HG03135 (cell line): ENCODE results near the gene PLA2G3.

Experiments used
- ATAC-seq: cut with Tn5 transposase; IDR thresholded peaks from one replicate; pipeline ENCODE4 v1.9.1; 2021; ENCODE audit warnings: mild to moderate bottlenecking, moderate library complexity; ENCODE audit not compliant: unreplicated experiment

The PLA2G3 gene

DNA sequence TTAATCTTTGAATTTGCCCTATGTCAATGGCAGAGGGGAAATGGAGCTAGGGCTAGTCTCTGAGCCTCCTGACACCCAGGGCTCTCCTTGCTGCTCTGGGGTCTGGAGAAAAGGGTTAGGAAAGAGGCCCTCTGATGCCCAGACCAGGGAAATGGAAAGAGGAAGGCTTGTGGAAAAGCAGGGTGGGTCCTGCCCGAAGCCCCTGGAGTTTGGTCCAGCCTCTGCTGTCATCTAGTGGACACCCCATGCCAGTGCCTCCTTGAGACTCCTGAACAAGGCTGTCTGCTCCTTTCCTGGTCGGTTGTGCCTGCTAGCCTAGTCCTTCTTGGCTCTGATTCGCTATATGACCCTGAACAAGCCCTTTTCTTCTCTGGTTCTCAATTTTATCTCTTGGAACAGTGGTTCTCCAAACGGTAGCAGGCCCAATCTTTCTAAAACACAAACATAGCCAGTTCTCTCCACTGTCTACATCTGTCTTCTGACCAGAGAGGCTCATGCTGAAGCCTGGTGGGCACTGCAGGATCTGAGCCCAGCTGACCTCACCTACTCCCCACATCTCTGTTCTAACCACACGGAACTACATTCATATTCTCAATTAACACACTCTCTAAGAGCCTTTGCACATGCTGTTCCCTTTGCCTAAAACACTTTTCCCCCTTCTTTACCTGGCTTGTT, 8.8 kb upstream of the PLA2G3 start:
- no peak for ATAC-seq

DNA sequence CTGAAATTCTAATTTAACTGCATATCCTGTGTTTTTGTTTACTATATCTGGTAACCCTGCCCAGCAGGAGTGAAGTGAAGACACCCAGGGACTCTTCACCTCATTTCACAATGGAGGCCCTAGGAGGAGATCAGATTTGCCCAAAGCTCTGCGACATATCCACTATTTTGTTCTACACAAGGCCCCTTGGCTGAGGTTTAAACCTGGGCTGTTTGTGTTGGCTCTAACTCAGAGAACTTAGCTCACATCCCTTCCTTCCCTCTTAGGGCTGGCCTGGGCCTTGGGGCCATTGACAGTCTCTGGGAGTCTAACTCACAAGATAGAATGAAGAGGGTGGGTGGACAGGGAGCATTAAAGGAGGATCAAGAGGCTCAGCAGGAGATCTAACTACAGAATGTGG, 8.2 kb upstream of the PLA2G3 start:
- ATAC-seq = no peak

DNA sequence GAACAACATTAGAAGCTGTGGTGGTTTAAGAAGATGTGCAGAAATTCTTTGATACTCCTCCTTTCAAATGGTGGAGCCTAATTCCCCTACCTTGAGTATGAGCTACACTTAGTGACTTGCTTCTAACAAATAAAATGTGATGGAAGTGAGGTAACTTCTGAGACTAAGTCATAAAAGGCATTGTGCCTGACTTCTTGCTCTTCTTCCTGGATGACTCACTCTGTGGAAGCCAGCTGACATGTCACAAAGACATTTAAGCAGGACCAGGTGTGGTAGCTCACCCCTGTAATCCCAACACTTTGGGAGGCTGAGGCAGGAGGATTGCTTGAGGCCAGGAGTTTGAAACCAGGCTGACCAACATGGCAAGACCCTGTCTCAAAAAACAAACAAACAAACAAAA, 3.9 kb upstream of the PLA2G3 start:
- ATAC-seq = no peak

DNA sequence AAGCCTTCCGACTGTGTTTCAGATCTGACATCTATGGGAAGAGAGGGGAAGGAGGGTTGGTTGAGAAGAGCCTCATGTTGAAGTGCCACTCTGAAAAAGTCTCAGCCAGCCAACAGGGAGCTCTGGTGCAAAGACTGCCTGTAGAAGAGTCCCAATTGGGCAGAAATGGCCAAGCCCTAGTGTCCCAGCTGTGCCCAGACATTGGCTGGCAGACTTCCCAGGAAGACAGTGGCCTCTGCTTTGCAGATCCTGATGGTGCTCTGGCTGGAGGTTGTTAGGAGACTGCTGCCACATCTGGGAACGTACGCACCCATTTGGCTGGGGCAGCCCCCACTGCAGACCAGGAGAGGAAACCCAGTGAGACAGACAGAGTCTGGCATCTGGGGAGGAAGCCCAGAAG, 3.2 kb upstream of the PLA2G3 start:
- ATAC-seq = no peak

DNA sequence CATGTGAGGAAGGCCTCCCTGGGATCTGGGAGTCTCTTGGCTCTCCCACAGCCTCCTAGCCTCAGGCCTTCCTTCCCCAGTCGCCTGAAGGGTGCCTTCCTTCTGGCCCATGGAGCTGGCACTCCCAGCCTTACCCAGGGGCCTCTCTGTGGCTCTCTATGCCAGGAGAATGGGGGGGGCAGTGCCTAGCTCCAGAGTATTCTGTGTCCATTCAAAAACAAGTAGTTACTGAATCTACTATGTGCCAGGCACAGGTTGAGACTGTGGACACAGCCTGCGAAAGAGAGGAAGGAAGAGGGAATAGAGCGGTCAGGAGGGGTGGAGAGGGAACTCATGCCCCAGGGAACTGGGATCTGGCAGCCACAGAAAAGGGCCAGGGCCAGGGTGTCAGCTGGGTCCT, 2.7 kb upstream of the PLA2G3 start:
- ATAC-seq = no peak

DNA sequence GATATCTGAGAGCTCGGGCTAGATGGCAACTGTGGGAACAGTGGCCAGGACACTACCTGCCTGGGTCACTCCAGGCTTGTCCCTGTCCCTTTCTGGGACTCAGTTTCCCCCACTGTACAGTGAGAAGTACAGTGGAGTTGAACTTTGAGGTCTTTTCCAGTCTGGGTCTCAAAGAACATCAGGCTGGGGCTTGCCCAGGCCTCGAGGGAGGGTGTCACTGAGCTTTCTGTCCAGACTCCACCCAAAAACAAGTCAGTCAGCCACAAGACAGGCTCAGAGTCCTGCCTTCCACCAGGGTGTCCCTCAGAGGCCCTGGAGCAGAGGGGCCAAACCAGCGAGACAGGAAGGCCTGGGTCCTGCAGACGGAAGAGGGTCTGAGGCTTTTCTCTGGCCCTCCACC, 2.0 kb upstream of the PLA2G3 start:
- ATAC-seq = no peak

DNA sequence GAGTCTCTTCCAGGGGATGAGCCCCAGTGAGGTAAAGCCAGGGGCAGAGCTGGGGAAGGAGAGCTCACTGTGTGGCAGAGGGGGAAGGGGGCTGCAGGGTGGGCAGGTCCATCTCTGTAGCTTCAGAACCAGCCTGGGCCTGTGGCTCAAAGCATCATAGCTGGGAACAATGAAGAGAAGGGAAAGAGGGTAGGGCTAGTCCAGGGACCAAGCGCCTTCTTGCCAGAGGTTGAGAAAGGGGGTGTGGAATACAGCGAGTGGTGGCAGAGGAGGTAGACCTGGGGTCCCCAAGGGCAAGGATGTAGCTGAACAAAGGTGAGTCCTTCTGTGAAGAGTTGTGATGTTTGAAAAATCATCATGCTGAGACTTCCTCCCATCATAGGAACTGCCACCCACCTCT, 1.2 kb upstream of the PLA2G3 start:
- no peak for ATAC-seq

DNA sequence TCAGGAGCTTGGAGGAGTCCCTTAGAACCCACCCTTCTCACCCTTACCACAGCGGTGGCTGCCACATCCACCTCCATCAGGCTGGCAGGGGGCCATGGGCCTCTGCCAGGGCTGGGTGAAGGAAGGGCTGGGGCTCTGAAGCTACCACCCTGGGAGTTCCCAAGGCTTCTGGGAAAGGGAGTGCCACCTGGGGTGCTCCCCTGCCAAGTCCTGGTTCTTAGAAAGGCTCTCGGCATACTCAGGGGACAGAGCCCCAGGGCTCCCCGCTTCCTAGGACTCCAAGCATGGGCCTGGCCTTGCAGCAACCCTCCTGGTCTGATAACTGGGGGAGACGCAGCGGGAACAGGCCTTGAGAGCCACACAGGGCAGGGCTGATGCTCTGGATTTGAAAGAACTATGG, 438 bp upstream of the PLA2G3 start:
- ATAC-seq = no peak

DNA sequence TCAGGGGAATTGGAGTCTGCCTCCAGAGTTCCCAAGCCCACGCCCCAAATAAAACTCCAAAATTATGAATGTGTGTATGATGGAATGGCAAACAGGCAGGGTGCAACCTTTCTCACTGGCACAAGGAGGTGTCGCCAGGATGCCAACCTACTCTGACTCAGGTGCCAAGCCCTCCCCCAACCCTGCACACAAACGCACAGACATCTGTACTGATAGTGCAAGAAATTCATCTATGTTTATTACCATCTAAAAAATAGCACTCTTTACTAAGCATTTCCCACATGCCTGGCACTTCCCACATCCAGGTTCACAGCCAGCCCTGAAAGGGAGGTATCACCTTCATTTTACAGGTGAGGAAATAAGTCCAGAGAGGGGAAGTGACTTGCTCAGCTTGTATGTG, 1.2 kb downstream of the PLA2G3 start:
- no peak for ATAC-seq

DNA sequence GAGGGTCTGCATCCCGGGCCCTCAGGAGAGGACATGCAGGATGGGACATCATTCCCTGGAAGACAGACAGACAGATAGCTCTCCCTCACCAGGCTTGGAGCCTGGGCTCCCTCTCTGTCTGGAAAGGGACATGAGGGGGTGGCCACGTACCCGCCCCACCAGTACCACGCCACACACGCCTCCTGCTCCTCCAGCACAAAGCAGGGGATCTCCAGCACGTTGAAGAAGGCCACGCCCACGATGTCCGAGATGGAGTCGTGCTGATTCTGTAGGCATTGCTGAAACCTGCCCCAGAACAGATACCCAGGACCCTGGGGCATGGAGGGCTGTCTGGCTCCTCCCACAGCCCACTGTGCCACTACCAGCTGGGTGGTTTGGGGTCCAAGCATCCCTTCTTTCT, 2.2 kb downstream of the PLA2G3 start:
- ATAC-seq = no peak

DNA sequence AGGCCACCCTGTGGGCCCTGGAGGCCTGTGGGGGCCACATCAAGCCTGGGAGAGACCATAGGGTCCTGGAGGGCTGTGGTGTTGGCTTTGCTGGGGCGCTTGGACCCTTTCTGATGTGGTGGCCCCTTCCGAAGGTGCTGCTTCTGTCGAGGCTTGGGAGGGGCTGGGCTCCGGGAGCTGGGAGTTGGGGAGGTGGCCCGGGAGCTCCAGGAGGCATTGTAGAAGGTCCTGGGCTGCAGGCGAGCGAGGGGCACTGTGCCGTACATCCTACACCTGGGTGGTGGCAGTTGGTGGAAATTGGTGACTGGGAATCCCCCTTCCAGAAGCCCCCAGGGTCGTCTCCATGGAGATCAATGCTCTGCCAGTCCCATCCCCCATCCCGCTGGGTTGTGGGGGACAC, 2.6 kb downstream of the PLA2G3 start:
- no peak for ATAC-seq

DNA sequence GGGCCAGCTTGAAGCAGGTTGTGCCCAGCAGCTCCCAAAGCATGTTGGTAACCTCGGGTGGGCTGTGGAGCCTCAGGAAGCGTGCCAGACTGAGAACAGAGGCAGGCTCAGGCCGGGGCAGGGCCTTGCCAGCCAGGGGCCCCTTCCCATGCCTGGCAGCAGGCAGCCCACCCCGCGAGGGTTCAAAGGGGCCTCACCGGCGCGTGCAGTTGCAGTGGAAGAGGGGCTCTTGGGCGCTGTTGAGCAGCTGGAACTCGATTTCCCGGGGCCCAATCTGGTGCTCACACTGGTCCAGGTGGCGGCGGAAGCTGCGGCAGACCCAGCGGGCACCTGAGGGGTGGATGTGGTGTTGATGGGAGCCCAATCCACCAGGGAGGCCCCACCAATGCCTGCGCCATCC, 3.6 kb downstream of the PLA2G3 start:
- no peak for ATAC-seq

DNA sequence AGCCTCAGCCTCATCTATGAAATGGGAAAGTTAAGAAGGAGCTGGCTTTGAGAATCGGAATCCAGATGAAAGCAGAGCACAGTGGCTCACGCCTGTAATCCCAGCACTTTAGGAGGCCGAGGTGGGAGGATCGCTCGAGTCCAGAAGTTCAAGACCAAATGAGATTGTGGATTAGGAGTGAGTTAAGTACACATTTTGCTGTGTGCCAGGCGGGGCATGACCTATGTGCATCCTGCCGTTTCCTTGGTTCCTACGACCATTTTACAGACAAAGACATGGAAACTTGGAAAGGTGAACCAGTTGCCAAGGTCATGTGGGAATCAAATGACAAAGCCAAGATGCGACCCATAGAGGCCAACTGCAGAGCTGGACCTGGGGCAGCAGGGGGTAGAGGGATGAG, 4.2 kb downstream of the PLA2G3 start:
- ATAC-seq = no peak

DNA sequence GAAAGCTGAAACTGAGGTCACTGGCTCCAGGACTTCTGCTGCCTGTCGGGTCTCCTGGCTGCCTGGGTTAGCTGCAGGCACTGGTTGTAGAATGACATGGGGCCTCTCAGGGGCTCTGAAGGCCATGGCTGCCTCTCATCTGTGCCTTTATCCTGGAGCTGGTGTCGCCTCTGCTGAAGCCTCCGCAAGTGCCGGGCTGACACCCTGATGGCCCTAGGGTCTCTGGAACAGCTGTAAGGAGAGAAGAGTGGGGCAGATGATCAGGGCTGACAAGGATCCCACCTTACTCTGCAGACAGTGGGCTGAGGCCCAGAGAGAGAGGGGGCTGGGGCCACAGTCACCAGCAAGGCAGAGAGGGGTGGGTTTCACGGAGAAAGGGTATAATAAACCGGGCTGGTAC, 4.6 kb downstream of the PLA2G3 start:
- ATAC-seq = no peak

DNA sequence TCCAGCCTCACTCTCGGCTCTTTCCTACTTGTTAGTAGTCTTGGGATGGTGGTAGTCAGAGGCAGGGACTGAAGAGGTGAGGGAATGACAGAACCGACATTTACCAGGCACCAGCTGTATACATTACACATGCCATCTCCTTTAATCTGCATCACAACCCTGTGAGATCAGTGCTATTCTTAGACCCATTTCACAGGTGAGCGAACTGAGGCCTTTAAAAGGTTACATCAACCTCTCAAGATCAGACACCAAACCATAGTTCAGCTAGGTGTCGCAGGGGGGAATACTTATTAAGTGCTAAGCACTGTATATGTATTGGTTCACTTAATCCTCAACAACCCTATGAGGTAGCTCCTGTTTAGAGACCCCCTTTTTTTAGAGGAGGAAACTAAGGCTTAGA, 5.6 kb downstream of the PLA2G3 start:
- no peak for ATAC-seq

DNA sequence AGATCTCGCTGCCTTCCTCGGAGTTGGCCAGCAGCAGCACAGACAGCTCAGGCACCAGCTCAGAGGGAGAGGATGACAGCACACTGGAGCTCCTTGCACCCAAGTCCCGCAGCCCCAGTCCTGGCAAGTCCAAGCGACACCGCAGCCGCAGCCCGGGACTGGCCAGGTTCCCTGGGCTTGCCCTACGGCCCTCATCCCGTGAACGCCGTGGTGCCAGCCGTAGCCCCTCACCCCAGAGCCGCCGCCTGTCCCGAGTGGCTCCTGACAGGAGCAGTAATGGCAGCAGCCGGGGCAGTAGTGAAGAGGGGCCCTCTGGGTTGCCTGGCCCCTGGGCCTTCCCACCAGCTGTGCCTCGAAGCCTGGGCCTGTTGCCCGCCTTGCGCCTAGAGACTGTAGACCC, 6.4 kb downstream of the PLA2G3 start:
- no peak for ATAC-seq

DNA sequence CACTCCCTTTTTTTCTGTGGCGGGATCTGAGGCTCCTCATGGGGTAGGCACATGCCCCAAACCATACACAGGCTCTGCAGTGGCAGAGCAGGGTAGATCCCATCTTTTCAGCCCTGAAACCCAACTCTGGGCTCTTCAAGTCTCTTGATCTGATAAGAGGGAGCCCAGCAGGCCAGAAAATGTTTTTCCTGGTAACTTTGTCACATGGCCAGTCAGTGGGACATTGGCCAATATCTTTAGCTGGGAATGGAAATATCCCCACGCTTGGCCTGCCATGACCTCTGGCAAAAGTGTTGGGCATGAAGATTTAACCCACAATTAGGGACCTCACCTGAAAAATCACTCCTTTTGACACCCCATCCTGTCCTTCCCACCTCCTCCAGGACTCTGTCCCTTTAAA, 9.4 kb downstream of the PLA2G3 start:
- no peak for ATAC-seq

DNA sequence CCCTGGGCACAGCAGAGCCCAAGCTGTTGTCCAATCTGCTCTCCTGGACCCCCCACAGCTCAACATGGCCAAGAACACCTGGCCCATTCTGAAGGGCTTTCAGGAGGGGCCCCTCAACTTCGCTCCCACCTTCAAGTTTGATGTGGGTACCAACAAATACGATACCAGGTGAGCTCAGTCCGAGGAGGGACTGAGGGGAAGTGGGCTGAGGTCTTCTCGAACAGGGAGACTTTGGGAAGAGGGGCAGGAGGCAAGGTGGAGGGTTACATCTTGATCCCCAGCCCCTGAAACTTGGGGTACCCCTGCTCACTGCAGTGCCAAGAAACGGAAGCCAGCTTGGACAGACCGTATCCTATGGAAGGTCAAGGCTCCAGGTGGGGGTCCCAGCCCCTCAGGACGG, 12.2 kb downstream of the PLA2G3 start:
- ATAC-seq = no peak

DNA sequence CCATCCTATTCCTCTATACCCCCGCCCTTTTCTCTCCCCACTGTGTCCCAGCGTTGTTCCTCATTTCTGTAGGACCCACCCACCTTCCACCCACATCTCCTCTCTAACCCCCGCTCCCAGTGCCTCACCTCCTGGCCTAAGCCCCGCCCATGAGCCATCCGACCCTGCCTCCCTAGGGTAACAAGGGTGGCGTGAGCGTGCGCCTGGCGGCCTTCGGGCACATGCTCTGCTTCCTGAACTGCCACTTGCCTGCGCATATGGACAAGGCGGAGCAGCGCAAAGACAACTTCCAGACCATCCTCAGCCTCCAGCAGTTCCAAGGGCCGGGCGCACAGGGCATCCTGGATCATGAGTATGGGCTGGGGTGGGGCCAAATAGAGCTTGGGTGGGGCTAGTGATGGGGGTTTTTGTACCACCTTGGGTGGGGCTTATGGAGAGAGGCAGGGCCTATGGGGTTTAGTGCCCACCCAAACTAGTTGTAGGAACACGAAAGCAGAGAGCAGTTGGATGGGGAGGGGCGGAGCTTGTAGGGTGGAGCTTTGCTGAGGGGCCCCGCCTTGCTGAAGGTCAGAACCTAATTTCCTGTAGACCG, 13.0 kb downstream of the PLA2G3 start:
- no peak for ATAC-seq

DNA sequence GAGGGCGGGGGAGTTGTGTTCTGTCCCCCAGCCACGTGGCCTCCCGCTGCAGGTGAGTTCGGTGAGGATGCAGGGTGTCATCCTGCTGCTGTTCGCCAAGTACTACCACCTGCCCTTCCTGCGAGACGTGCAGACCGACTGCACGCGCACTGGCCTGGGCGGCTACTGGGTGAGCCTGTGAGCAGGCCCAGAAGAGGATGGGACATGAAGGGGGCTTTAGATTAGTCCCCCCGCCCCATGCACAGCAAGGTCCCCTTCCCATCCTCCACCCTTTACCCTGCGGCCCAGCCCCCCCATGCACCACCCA, 13.5 kb downstream of the PLA2G3 start:
- ATAC-seq = no peak

DNA sequence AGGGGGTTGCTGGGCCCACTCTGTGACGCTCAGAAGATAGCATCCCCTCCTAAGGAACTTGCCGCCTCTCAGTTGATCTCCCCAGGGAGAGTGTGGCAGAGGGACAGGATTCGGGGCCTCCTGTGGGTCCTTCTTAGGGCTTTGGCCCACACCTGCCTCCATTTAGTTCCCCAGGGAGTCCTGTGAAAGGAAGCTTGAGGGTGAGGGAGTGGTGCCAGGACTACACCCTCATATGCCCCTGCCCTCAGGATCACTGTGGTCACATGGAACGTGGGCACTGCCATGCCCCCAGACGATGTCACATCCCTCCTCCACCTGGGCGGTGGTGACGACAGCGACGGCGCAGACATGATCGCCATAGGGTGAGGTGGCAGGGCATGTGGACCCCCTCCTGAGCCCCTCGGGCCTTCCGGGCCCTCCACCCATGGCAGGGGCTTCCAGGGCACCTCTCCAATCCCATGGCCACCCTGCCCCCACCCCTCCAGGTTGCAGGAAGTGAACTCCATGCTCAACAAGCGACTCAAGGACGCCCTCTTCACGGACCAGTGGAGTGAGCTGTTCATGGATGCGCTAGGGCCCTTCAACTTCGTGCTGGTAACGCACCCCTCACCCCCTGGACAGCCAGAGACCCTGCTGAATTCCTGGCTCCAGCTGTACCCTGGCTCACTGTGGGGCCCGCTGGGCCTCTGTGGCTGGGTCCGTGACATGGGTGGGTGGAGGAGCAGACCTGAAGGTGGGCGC, 14.0 kb downstream of the PLA2G3 start:
- ATAC-seq = no peak

DNA sequence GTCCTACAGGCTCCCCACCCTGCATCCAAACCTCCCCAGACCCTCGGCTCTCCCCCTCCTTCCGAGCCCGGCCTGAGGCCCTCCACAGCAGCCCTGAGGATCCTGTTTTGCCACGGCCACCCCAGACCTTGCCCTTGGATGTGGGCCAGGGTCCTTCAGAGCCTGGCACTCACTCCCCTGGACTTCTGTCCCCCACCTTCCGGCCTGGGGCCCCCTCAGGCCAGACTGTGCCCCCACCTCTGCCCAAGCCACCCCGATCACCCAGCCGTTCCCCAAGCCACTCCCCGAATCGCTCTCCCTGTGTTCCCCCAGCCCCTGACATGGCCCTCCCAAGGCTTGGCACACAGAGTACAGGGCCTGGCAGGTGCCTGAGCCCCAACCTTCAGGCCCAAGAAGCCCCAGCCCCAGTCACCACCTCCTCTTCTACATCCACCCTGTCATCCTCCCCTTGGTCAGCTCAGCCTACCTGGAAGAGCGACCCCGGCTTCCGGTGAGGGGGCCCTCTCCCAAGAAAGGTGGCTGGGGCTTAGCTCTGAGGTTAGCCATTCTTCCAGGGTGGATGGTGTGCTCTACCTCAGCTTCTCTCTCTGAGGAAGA, 14.7 kb downstream of the PLA2G3 start:
- ATAC-seq = no peak
